ENCODE data around the gene RAG2.
A peak's percentile ranks its signal among the peaks of the same experiment; 100 is the strongest.

RAG2 gene

DNA sequence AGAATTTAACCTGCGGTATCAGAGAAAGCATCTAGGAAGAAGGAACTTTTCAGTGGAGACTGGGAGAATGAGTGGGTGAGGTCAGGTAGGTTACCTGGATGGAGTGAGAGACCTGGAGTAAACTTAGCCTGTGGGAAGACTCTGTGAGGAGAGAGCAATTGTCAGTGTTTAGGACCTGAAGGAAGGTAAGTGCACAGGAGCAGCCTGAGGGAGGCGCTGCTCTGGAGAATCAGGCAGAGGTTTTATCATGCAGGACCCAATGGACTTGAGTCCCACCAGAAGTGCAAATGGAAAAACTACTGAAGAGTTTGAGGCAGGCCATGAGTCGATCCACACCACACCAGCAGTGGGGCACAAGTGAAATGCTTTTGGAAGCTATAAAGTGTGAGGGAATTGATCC, 14.4 kb downstream of the RAG2 start:
- ChIA-PET CTCF (no interaction called here), POLR2A (no interaction called here)
- TF ChIP-seq ZNF37A (tag by site-specific recombination; IDR thresholded peaks at IDR 0.05) (no peak), WT1 (tag by site-specific recombination; IDR thresholded peaks at IDR 0.05) (no peak), OVOL3 (tag by site-specific recombination; IDR thresholded peaks at IDR 0.05) (no peak), ZNF626 (tag by site-specific recombination; IDR thresholded peaks at IDR 0.05) (no peak), ZNF571 (tag by site-specific recombination; IDR thresholded peaks at IDR 0.05) (no peak), ZNF610 (tag by site-specific recombination; IDR thresholded peaks at IDR 0.05; ENCODE audit: borderline replicate concordance) (no peak), ZNF792 (tag by site-specific recombination; IDR thresholded peaks at IDR 0.05) (no peak), SETDB1 (IDR thresholded peaks at IDR 0.05; ENCODE audit: insufficient read length, low read length) (no peak), ZNF843 (tag by site-specific recombination; IDR thresholded peaks at IDR 0.05) (no peak), ZNF133 (tag by site-specific recombination; IDR thresholded peaks at IDR 0.05) (no peak), ZNF248 (tag by site-specific recombination; IDR thresholded peaks at IDR 0.05) (no peak), KLF17 (tag by site-specific recombination; IDR thresholded peaks at IDR 0.05) (no peak), ZNF776 (tag by site-specific recombination; IDR thresholded peaks at IDR 0.05; ENCODE audit: borderline replicate concordance) (no peak)
- TF ChIP-seq, protein P1, sequence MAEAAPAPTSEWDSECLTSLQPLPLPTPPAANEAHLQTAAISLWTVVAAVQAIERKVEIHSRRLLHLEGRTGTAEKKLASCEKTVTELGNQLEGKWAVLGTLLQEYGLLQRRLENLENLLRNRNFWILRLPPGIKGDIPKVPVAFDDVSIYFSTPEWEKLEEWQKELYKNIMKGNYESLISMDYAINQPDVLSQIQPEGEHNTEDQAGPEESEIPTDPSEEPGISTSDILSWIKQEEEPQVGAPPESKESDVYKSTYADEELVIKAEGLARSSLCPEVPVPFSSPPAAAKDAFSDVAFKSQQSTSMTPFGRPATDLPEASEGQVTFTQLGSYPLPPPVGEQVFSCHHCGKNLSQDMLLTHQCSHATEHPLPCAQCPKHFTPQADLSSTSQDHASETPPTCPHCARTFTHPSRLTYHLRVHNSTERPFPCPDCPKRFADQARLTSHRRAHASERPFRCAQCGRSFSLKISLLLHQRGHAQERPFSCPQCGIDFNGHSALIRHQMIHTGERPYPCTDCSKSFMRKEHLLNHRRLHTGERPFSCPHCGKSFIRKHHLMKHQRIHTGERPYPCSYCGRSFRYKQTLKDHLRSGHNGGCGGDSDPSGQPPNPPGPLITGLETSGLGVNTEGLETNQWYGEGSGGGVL (tag by site-specific recombination; IDR thresholded peaks at IDR 0.05), result no peak
- Histone ChIP-seq H3K4me3 (ENCODE audit: low read depth, low read length) (no peak overlapping the region), H3K9me3 (ENCODE audit: control insufficient read depth, insufficient read depth, low read depth, low read length) (no peaks in the 10 kb centered on the region), H3K27ac (ENCODE audit: extremely low read depth, low read depth, low read length) (no peak overlapping the region), H3K4me1 (ENCODE audit: control insufficient read depth, insufficient read depth, low read length) (no peaks in the 10 kb centered on the region), H3K36me3 (ENCODE audit: control insufficient read depth in 2 of 2, insufficient read depth in 1 of 2, low read length in 2 of 2) (no peaks in the 10 kb centered on the region)

GRCh38 chr11:36581536-36581935, 16.5 kb downstream of the RAG2 start:
- TF ChIP-seq ZNF585B (tag by site-specific recombination; IDR thresholded peaks at IDR 0.05) (peak; percentile 91), ZNF324 (tag by site-specific recombination; IDR thresholded peaks at IDR 0.05) (no peak)
- ChIA-PET POLR2A (no interaction called here), CTCF (interaction anchor here (0.6 to 0.7 kb wide), 2 partner anchors 17 to 36 kb away, joined by 3 read pairs; no protein-coding TSS in a partner anchor)
- Histone ChIP-seq H3K4me3 (ENCODE audit: low read depth, low read length) (no peak overlapping the region), H3K36me3 (ENCODE audit: control insufficient read depth in 2 of 2, insufficient read depth in 1 of 2, low read length in 2 of 2) (no peaks in the 10 kb centered on the region), H3K4me1 (ENCODE audit: control insufficient read depth, insufficient read depth, low read length) (no peaks in the 10 kb centered on the region), H3K9me3 (ENCODE audit: control insufficient read depth, insufficient read depth, low read depth, low read length) (no peaks in the 10 kb centered on the region), H3K27ac (ENCODE audit: extremely low read depth, low read depth, low read length) (no peak overlapping the region)

DNA sequence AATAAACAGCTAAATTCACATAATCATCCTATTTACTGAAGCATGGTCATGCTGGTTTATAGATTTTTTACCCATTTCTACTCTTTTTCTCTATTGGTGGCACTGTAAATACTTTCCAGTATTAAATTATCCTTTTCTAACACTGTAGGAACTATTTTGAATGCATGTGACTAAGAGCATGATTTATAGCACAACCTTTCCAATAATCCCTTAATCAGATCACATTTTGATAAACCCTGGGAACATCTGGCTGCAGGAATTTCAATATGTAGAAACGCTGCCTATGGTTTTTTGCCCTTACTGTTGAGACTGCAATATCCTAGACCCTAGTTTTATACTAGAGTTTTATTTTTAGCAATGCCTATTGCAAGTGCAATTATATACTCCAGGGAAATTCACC, 19.6 kb downstream of the RAG2 start:
- CTCF ChIA-PET, result interaction anchor here (1.0 to 6.7 kb wide), 2 partner anchors 15 to 159 kb away, joined by 4 to 51 read pairs; no protein-coding TSS in a partner anchor
- POLR2A ChIA-PET, result no interaction called here
- Histone ChIP-seq H3K4me3 (ENCODE audit: low read depth, low read length) (no peak overlapping the region), H3K9me3 (ENCODE audit: control insufficient read depth, insufficient read depth, low read depth, low read length) (no peaks in the 10 kb centered on the region), H3K4me1 (ENCODE audit: control insufficient read depth, insufficient read depth, low read length) (no peaks in the 10 kb centered on the region), H3K27ac (ENCODE audit: extremely low read depth, low read depth, low read length) (no peak overlapping the region), H3K36me3 (ENCODE audit: control insufficient read depth in 2 of 2, insufficient read depth in 1 of 2, low read length in 2 of 2) (no peaks in the 10 kb centered on the region)
- TF ChIP-seq, protein P2, sequence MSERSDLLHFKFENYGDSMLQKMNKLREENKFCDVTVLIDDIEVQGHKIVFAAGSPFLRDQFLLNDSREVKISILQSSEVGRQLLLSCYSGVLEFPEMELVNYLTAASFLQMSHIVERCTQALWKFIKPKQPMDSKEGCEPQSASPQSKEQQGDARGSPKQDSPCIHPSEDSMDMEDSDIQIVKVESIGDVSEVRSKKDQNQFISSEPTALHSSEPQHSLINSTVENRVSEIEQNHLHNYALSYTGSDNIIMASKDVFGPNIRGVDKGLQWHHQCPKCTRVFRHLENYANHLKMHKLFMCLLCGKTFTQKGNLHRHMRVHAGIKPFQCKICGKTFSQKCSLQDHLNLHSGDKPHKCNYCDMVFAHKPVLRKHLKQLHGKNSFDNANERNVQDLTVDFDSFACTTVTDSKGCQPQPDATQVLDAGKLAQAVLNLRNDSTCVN (tag by site-specific recombination; optimal IDR thresholded peaks at IDR 0.05), result no peak
- TF ChIP-seq ZNF221 (tag by site-specific recombination; IDR thresholded peaks at IDR 0.05; ENCODE audit: borderline replicate concordance) (no peak), ZNF571 (tag by site-specific recombination; IDR thresholded peaks at IDR 0.05) (no peak), ZNF112 (tag by site-specific recombination; IDR thresholded peaks at IDR 0.05) (no peak), KLF17 (tag by site-specific recombination; IDR thresholded peaks at IDR 0.05) (no peak), TCF7L2 (IDR thresholded peaks at IDR 0.05; ENCODE audit: borderline replicate concordance, low read depth, low read length) (no peak), ZNF324 (tag by site-specific recombination; IDR thresholded peaks at IDR 0.05) (no peak), MZF1 (tag by site-specific recombination; IDR thresholded peaks at IDR 0.05; ENCODE audit: borderline replicate concordance) (no peak), GLI2 (tag by site-specific recombination; IDR thresholded peaks at IDR 0.05; ENCODE audit: borderline replicate concordance, low read depth) (no peak), GLIS2 (tag by site-specific recombination; IDR thresholded peaks at IDR 0.05) (no peak), ZNF202 (tag by site-specific recombination; IDR thresholded peaks at IDR 0.05; ENCODE audit: borderline replicate concordance) (no peak), ZIC2 (tag by site-specific recombination; IDR thresholded peaks at IDR 0.05) (no peak)
- TF ChIP-seq, protein P3, sequence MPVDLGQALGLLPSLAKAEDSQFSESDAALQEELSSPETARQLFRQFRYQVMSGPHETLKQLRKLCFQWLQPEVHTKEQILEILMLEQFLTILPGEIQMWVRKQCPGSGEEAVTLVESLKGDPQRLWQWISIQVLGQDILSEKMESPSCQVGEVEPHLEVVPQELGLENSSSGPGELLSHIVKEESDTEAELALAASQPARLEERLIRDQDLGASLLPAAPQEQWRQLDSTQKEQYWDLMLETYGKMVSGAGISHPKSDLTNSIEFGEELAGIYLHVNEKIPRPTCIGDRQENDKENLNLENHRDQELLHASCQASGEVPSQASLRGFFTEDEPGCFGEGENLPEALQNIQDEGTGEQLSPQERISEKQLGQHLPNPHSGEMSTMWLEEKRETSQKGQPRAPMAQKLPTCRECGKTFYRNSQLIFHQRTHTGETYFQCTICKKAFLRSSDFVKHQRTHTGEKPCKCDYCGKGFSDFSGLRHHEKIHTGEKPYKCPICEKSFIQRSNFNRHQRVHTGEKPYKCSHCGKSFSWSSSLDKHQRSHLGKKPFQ (tag by site-specific recombination; IDR thresholded peaks at IDR 0.05), result no peak
